Mucosa of descending colon (tissue), 3 donors: ENCODE measurements around the gene MIDN. TPM values are rescaled to one million over a fixed set of nuclear protein-coding genes. Genes with fewer than 3 reads are reported as not detected.

Experiments
- ATAC-seq: fragments of 200-7000 bp; cut with Tn5 transposase; one replicate; pipeline ENCODE4 v1.9.1; 2020; ENCODE audit warnings: mild to moderate bottlenecking, moderate library complexity
- DNase-seq, 3 donors: peaks; one replicate each; pipeline ENCODE4 v3.0.0-alpha.2; 2020
- H3K36me3 ChIP-seq: fragments of 200-600 bp; one replicate; pipeline ENCODE4 v1.8.0; 2021; ENCODE audit warnings: low read depth, mild to moderate bottlenecking
- H3K4me1 ChIP-seq: fragments of 200-600 bp; one replicate; pipeline ENCODE4 v1.8.0; 2021; ENCODE audit warnings: low read depth, mild to moderate bottlenecking
- H3K4me3 ChIP-seq: fragments of 200-600 bp; one replicate; pipeline ENCODE4 v1.8.0; 2021; ENCODE audit warnings: mild to moderate bottlenecking
- H3K9me3 ChIP-seq: fragments of 200-600 bp; one replicate; pipeline ENCODE4 v1.8.0; 2021; ENCODE audit warnings: mild to moderate bottlenecking
- intact Hi-C, 2 donors: fragments of 100-400 bp; cut with DNase I in 1 of 2; cut with micrococcal nuclease in 1 of 2; formaldehyde crosslinking; loops; one replicate each; pipeline versions ENCODE4 v1.11.0 to v1.11.1; 2022; cut with DNase I, micrococcal nuclease
- total RNA-seq, 3 donors: library from RNA; stranded (reverse); fragmentation: NEBNext Ultra II Directional in 2 of 3; extraction: Animal tissue kit (Norgen Biotek cat#: 25700) in 2 of 3; gene quantifications; one replicate each; pipeline versions ENCODE4 v1.2.1 to v1.2.4, GENCODE V29; 2021 to 2023
- TF ChIP-seq, protein P1 (sequence below): fragments of 200-600 bp; IDR thresholded peaks from one replicate; pipeline ENCODE4 v1.8.0; 2022; ENCODE audit warnings: antibody characterized with exemption, mild to moderate bottlenecking
- donor health status: DM: no; HTN: no; CAD: no; lungs with moderate emphysema.
- donor health status: DM: no; HTN: no; CAD: no.
- donor health status: DM: no; HTN: yes; CAD: no.

Gene MIDN
- total RNA-seq, 3 donors from 2014 or later = 136 to 251 (median 213) TPM

DNA sequence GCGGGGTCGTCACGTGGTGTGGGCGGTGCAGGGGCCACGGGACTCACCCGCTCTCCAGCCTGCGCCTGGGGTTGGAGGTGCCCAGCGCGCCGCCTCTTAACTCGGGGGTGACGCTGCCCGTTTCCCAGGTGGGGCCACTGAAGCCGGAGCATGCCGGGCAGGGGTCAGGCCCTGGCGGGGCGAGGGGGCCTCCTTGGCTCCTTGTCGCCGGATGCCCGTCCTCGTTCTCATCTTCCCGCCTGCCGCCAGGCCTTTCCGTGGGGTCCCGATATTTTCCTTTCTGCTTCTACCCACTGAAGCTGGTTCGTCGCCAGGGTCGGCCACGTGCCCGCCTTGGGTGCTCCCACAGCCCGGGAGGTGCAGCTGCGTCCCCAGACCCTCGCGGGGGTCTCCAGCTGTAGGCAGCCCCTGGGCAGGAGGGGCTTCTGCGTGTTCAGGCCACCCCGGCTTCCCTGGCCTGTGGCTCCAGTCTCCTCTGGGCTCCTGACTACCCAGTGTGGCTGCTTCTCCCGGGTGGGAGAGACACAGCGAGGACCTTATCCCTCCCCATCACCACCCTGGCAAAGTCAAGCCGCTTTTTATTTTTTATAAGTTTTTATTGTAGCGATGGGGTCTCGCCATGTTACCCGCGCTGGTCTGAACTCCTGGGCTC is 27.7 kb downstream of the MIDN start:
- peak overlapping the region; percentile 32 for H3K4me3 ChIP-seq
- TF ChIP-seq, protein P1, sequence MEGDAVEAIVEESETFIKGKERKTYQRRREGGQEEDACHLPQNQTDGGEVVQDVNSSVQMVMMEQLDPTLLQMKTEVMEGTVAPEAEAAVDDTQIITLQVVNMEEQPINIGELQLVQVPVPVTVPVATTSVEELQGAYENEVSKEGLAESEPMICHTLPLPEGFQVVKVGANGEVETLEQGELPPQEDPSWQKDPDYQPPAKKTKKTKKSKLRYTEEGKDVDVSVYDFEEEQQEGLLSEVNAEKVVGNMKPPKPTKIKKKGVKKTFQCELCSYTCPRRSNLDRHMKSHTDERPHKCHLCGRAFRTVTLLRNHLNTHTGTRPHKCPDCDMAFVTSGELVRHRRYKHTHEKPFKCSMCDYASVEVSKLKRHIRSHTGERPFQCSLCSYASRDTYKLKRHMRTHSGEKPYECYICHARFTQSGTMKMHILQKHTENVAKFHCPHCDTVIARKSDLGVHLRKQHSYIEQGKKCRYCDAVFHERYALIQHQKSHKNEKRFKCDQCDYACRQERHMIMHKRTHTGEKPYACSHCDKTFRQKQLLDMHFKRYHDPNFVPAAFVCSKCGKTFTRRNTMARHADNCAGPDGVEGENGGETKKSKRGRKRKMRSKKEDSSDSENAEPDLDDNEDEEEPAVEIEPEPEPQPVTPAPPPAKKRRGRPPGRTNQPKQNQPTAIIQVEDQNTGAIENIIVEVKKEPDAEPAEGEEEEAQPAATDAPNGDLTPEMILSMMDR = no peak
- intact Hi-C loops = no loop called here
- DNase-seq (no peak), ATAC-seq (no peak)
- no peaks in the 10 kb centered on the region for H3K9me3 ChIP-seq
- peaks cover 54% of the 10 kb centered on the region for H3K4me1 ChIP-seq
- peaks cover 19% of the 10 kb centered on the region for H3K36me3 ChIP-seq

DNA sequence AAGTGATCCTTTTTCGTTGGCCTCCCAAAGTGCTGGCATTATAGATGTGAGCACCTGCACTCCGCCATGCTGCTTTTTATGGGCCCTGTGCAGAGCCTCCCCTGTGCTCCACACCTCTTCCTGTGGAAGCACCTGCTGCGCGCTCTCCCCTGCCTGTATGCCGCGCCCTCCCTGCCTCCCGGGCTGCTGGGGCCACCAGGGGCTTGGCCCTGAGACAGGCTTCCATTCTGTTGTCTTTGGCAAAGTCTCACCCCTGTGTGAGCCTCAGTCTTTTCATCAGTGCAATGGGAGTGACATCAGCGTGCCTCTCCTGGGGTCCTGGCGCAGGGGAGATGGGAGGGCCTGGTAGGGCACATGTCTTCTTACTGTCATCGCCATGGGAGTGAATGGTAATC is 28.2 kb downstream of the MIDN start:
- intact Hi-C loops = no loop called here
- Histone ChIP-seq H3K4me3 (no peak overlapping the region), H3K4me1 (peaks cover 49% of the 10 kb centered on the region), H3K36me3 (peaks cover 19% of the 10 kb centered on the region), H3K9me3 (no peaks in the 10 kb centered on the region)
- TF ChIP-seq, protein P1 = no peak
- peak; percentile 48 for ATAC-seq
- peak; percentile 65 to 85 (median 75) for DNase-seq

DNA sequence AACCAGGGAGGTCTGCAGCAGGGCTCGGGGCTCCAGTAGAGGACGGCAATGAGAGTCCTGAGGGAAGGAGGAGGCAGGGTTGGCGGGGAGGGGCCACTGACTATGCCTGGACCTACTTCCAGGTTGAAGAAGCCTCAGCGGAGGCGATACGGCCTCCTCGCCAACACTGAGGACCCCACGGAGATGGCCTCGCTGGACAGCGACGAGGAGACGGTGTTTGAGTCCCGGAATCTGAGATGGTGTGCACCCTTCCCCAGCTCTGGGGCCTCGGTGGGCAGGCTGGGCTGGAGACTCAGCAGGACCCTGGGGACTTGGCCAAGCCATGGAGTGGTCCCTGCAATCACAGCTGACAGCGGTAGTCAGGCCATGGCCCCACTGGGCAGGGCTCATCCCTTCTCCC is 28.7 kb downstream of the MIDN start:
- intact Hi-C loops = no loop called here
- no peaks in the 10 kb centered on the region for H3K9me3 ChIP-seq
- H3K4me1 ChIP-seq = peaks cover 45% of the 10 kb centered on the region
- H3K4me3 ChIP-seq = no peak overlapping the region
- no peak for ATAC-seq
- peak in 1 of 3 donors; percentile 48 for DNase-seq
- peaks cover 19% of the 10 kb centered on the region for H3K36me3 ChIP-seq
- TF ChIP-seq, protein P1 = no peak

DNA sequence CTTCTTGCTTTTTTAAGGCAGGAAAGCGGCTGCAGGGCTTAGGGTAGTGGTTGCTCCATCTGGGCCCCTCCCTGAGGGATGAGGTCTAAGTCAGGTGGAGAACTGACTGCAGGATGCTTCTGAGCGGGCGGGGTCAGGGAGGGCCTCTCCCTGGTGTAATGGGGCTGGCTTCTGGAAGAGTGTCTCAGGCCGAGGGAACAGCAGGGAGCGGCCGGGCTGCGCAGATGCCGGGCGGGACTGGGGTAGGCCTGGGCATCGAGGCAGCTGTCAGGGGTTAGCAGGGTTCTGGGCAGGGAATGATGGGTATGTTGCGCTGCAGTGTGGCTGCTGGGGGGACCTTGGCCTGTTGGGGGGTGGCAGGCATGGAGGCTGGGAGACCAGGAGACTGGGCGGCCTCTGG is 29.7 kb downstream of the MIDN start:
- TF ChIP-seq, protein P1 = no peak
- peak in 1 of 3 donors; percentile 50 for DNase-seq
- intact Hi-C loops = no loop called here
- Histone ChIP-seq H3K9me3 (no peaks in the 10 kb centered on the region), H3K4me3 (no peak overlapping the region), H3K4me1 (peaks cover 39% of the 10 kb centered on the region), H3K36me3 (peaks cover 12% of the 10 kb centered on the region)
- no peak for ATAC-seq

DNA sequence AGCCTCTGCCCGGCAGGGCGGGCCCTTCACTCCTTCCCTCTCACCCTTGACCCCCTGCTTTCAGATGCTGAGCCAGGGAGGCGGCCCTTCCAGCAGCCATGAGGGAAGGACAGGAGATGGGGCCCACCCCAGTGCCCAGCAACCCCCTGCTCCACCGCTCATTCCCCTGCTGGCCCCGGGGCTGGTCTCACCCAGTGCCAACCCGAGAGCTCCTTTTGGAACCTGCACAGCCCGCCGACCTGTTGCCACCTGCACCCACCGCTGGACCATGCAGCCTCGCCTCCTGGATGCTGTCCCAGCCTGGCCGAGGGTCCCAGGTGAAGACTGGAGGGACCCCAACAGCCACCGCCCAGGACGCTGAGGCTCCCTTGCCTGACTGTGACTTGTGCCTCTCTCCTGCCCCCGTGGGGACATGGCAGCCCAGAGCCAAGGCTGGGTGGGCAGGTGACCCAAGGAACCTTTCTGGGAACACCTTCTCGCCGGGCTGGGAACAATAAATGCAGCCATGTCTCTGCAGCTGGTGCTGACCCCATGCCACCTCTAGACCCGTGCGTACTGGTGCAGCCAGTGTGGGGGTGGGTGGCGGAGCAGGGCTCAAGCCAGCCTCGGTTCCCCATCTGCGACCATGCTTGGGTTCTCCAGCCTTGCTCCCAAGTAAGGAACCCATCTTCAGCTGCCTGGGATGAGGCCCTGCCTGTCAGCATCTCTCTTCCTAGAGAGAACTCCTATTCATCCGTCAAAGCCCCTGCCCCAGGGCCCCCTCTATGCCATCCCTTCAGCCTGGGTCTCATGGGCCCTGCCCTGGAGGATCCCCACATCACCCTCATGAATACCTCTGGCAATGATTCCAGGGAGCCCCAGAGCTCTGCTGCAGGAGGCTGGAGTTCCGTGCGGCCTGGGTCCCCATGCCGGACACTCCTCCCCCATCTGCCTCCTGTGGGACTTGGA is 30.6 kb downstream of the MIDN start:
- TF ChIP-seq, protein P1 = no peak
- Histone ChIP-seq H3K36me3 (peaks cover 5% of the 10 kb centered on the region), H3K4me3 (no peak overlapping the region), H3K4me1 (peaks cover 40% of the 10 kb centered on the region), H3K9me3 (no peaks in the 10 kb centered on the region)
- ATAC-seq = no peak
- intact Hi-C loops = no loop called here
- DNase-seq = peak in 1 of 3 donors; percentile 45
